ENCODE data around the gene BLCAP. TPM values are rescaled to one million over a fixed set of nuclear protein-coding genes. Genes with fewer than 3 reads are reported as not detected.
A peak's percentile ranks its signal among the peaks of the same experiment; 100 is the strongest.

Gene BLCAP
- total and polyA plus RNA-seq, 4 donors = 12.6 to 72.0 (median 49.2) TPM

DNA sequence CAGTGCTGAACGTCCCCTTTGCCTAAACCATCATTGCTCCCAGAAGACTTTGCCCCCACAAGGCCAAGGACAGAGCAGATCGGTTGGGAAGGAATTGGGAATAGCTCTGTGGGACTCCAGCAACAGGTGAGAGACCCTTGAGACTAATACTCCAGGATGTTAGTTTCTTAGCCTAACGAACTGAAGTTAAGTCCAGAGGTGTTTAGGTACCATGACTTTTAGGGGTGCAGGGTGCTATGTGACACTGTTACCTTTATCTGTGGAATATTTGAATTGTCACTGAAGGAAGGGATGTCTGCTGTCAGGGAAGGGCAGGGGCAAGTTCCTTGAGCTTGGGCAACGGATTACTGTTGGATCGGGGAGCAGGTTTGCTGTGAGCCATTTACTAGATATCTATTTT lies 1.9 kb downstream of the BLCAP start:
- WGBS = 30% methylated on average over 5 of the region's 5 CpGs
- Histone ChIP-seq H3K4me3 (ENCODE audit: low read depth in 1 of 3, low read length in 3 of 3) (peak overlapping the region; percentile 81 to 100 (median 98)), H3K27ac (ENCODE audit: low read depth in 1 of 2, low read length in 2 of 2) (peak overlapping the region; percentile 98 to 99), H3K27me3 (ENCODE audit: control insufficient read depth in 4 of 4, insufficient read depth in 4 of 4, low read length in 3 of 4) (no peaks in the 10 kb centered on the region), H3K9ac (ENCODE audit: low read depth in 1 of 2, low read length in 2 of 2) (peak overlapping the region in 1 of 2 donors; percentile 18), H3K4me1 (ENCODE audit: control insufficient read depth in 4 of 4, insufficient read depth in 4 of 4, low read length in 3 of 4) (peaks cover 10 to 52% (median 41%) of the 10 kb centered on the region in 4 donors), H3K36me3 (ENCODE audit: control insufficient read depth in 4 of 4, insufficient read depth in 3 of 4, low read depth in 1 of 4, low read length in 3 of 4) (peaks cover 0 to 2% (median 0%) of the 10 kb centered on the region in 4 donors), H3K9me3 (ENCODE audit: control insufficient read depth in 4 of 4, low read length in 3 of 4) (no peaks in the 10 kb centered on the region)
- no peak for DNase-seq (ENCODE audit: low spot score)
- TF ChIP-seq HNF4A (conservative IDR thresholded peaks at IDR 0.05) = peak; percentile 17 to 20
- TF ChIP-seq, protein P1, sequence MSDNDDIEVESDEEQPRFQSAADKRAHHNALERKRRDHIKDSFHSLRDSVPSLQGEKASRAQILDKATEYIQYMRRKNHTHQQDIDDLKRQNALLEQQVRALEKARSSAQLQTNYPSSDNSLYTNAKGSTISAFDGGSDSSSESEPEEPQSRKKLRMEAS (IDR thresholded peaks at IDR 0.05) = no peak

DNA sequence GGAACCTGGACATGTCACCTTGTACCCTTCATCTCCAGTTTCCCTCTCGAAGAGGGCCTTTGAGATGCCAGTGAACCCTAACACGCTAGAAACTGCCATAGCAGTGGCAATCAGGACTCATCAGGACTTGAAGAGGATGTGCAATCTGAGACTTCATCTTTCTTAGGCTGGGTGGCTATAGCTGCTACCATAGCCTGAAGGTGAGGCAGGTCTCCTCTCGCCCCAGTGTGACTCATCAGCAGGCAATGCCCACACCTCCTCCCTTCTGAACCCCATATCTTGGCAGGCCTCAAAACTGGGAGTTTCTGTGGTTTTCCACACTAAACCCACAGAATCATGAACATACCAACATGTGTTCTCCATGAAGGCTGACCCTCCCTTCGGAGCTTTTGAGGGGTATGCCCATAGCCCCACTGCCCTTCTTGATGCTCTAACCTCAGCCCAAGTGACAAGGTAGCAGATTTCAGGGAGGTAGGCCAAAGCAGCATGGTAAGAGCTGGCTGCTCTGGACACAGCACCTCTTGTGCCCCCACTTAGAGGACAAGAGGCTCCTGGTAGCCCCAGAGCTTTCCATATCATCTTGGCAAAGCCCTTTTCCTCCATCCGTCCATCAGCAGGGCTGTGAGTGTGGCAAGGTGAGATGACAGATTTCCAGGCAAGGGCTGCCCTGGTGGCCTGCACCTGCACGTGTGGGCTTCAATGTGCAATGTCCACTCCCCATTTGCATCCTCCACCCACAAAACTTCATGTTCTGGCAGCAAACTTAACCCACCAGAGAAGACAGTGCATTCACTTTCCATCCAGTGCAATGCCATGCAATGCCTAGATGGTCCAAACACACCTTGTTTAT lies 2.6 kb downstream of the BLCAP start:
- Histone ChIP-seq H3K36me3 (ENCODE audit: control insufficient read depth in 4 of 4, insufficient read depth in 3 of 4, low read depth in 1 of 4, low read length in 3 of 4) (peaks cover 0 to 2% (median 0%) of the 10 kb centered on the region in 4 donors), H3K27me3 (ENCODE audit: control insufficient read depth in 4 of 4, insufficient read depth in 4 of 4, low read length in 3 of 4) (no peaks in the 10 kb centered on the region), H3K9me3 (ENCODE audit: control insufficient read depth in 4 of 4, low read length in 3 of 4) (no peaks in the 10 kb centered on the region), H3K4me1 (ENCODE audit: control insufficient read depth in 4 of 4, insufficient read depth in 4 of 4, low read length in 3 of 4) (peaks cover 15 to 59% (median 48%) of the 10 kb centered on the region in 4 donors), H3K9ac (ENCODE audit: low read depth in 1 of 2, low read length in 2 of 2) (no peak overlapping the region), H3K4me3 (ENCODE audit: low read depth in 1 of 3, low read length in 3 of 3) (peak overlapping the region in 1 of 3 donors; percentile 98), H3K27ac (ENCODE audit: low read depth in 1 of 2, low read length in 2 of 2) (peak overlapping the region in 1 of 2 donors; percentile 9)
- TF ChIP-seq NR2F2 (IDR thresholded peaks at IDR 0.05) (no peak), FOXA1 (IDR thresholded peaks at IDR 0.05) (no peak), SP1 (IDR thresholded peaks at IDR 0.05) (no peak), FOXA2 (IDR thresholded peaks at IDR 0.05) (no peak)
- TF ChIP-seq, protein P1 (IDR thresholded peaks at IDR 0.05) = no peak
- TF ChIP-seq, protein P2, sequence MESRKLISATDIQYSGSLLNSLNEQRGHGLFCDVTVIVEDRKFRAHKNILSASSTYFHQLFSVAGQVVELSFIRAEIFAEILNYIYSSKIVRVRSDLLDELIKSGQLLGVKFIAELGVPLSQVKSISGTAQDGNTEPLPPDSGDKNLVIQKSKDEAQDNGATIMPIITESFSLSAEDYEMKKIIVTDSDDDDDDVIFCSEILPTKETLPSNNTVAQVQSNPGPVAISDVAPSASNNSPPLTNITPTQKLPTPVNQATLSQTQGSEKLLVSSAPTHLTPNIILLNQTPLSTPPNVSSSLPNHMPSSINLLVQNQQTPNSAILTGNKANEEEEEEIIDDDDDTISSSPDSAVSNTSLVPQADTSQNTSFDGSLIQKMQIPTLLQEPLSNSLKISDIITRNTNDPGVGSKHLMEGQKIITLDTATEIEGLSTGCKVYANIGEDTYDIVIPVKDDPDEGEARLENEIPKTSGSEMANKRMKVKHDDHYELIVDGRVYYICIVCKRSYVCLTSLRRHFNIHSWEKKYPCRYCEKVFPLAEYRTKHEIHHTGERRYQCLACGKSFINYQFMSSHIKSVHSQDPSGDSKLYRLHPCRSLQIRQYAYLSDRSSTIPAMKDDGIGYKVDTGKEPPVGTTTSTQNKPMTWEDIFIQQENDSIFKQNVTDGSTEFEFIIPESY (IDR thresholded peaks at IDR 0.05) = no peak
- WGBS = 59% methylated on average over 6 of the region's 6 CpGs
- no peak for DNase-seq (ENCODE audit: low spot score)

DNA sequence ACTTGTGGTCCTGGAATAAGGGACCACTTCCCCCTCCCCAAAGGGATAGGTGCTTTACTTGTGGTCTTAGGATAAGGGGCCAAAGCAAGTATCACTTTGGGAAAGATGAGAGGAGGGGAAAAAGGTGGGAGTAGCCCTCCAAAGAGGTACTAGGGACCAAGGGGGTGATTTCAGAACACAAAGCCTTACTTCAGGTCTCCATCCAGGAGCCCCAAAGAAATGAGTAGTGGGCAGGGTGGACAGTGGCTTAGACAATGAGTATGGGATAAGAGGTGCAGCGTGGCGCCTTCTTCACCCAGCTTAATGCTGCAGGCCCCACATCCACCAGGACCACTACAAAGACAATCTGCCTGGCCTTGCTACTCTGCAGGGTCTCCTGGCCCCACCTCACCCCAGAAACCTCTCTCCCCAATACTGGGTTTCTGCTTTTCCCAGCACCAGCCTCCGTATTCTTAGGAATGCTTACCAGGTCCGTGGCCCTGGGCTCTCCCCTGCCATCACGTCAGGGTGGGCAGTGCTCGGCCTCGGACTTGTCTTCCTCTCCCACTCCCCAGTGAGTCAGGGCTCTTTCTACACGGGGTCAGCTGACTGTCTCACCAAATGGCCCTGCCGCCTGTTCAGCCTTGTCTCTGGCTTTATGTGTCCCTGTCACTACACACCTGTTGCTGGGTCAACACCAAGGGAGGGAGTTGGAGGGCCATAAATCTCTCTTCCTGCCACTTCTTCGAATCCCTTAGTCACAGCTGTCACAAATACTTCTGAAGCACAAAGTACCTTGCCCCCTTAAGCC lies 3.6 kb downstream of the BLCAP start:
- no peak for DNase-seq (ENCODE audit: low spot score)
- Histone ChIP-seq H3K27me3 (ENCODE audit: control insufficient read depth in 4 of 4, insufficient read depth in 4 of 4, low read length in 3 of 4) (no peaks in the 10 kb centered on the region), H3K4me3 (ENCODE audit: low read depth in 1 of 3, low read length in 3 of 3) (no peak overlapping the region), H3K27ac (ENCODE audit: low read depth in 1 of 2, low read length in 2 of 2) (no peak overlapping the region), H3K9ac (ENCODE audit: low read depth in 1 of 2, low read length in 2 of 2) (no peak overlapping the region), H3K9me3 (ENCODE audit: control insufficient read depth in 4 of 4, low read length in 3 of 4) (no peaks in the 10 kb centered on the region), H3K4me1 (ENCODE audit: control insufficient read depth in 4 of 4, insufficient read depth in 4 of 4, low read length in 3 of 4) (peaks cover 22 to 69% (median 58%) of the 10 kb centered on the region in 4 donors), H3K36me3 (ENCODE audit: control insufficient read depth in 4 of 4, insufficient read depth in 3 of 4, low read depth in 1 of 4, low read length in 3 of 4) (peaks cover 0 to 2% (median 0%) of the 10 kb centered on the region in 4 donors)
- no peak for TF ChIP-seq EGR1 (IDR thresholded peaks at IDR 0.05; ENCODE audit: low read depth in 2 of 2)
- TF ChIP-seq RAD21 (IDR thresholded peaks at IDR 0.05) = no peak
- 84% methylated on average over 10 of the region's 10 CpGs for WGBS

Data from liver (tissue), 9 donors.